Stimulated activated CD4-positive, alpha-beta T cell treated with anti-CD3 and anti-CD28 coated beads, Interleukin-4, amount 100 ng/mL, for 24 hours (primary cell): ENCODE measurements around the gene PTPRN2.
"Not testable (repeated sequence)": the region's sequence is repeated elsewhere in the genome, so short reads cannot be mapped to it uniquely, and the experiment has no call there.

Experiments used
- DNase-seq: peaks from one replicate; pipeline ENCODE4 v3.0.0-alpha.2; 2020

PTPRN2 gene

GRCh38 chr7:158395349-158395748 lies 192.3 kb downstream of the PTPRN2 start:
- no peak for DNase-seq

GRCh38 chr7:158394936-158395335 lies 192.7 kb downstream of the PTPRN2 start:
- peak; percentile 35 for DNase-seq

- DNase-seq, result no peak
These were observed 193.5 kb downstream of the PTPRN2 start for GRCh38 chr7:158393926-158394625.

- DNase-seq, result no peak
These were observed 195.4 kb downstream of the PTPRN2 start for GRCh38 chr7:158392251-158392650.

GRCh38 chr7:158391541-158391940 lies 196.1 kb downstream of the PTPRN2 start:
- DNase-seq, result no peak

GRCh38 chr7:158391141-158391540 lies 196.5 kb downstream of the PTPRN2 start:
- no peak for DNase-seq

- no peak for DNase-seq
These were observed 197.2 kb downstream of the PTPRN2 start for GRCh38 chr7:158390460-158390859.

- no peak for DNase-seq
These were observed 197.9 kb downstream of the PTPRN2 start for GRCh38 chr7:158389514-158390425.

GRCh38 chr7:158388928-158389327 lies 198.7 kb downstream of the PTPRN2 start:
- DNase-seq, result no peak

GRCh38 chr7:158388072-158388471 lies 199.6 kb downstream of the PTPRN2 start:
- DNase-seq, result no peak

- no peak for DNase-seq
These were observed 200.1 kb downstream of the PTPRN2 start for GRCh38 chr7:158387546-158387891.

- no peak for DNase-seq
These were observed 200.6 kb downstream of the PTPRN2 start for GRCh38 chr7:158386866-158387545.

GRCh38 chr7:158386355-158386618 lies 201.3 kb downstream of the PTPRN2 start:
- no peak for DNase-seq

GRCh38 chr7:158385496-158386354 lies 201.9 kb downstream of the PTPRN2 start:
- not testable (repeated sequence) for DNase-seq

GRCh38 chr7:158384746-158385145 lies 202.9 kb downstream of the PTPRN2 start:
- DNase-seq, result no peak

- no peak for DNase-seq
These were observed 204.0 kb downstream of the PTPRN2 start for GRCh38 chr7:158383665-158384064.

GRCh38 chr7:158382363-158383254 lies 205.0 kb downstream of the PTPRN2 start:
- no peak for DNase-seq

GRCh38 chr7:158381956-158382355 lies 205.7 kb downstream of the PTPRN2 start:
- DNase-seq, result no peak

- DNase-seq, result no peak
These were observed 208.6 kb downstream of the PTPRN2 start for GRCh38 chr7:158378978-158379377.

- DNase-seq, result no peak
These were observed 209.6 kb downstream of the PTPRN2 start for GRCh38 chr7:158377800-158378623.

GRCh38 chr7:158376839-158377186 lies 210.8 kb downstream of the PTPRN2 start:
- not testable (repeated sequence) for DNase-seq
